Measurements from ENCODE around the gene SLC18A3.

- TF ChIP-seq POLR2AphosphoS5 (IDR thresholded peaks at IDR 0.05; ENCODE audit: low read depth, low read length) (no peak), CTCF (IDR thresholded peaks at IDR 0.05) (no peak), REST (IDR thresholded peaks at IDR 0.05; ENCODE audit: insufficient read depth in 1 of 2, low read depth in 2 of 2, low read length in 1 of 2) (no peak), TCF7L2 (IDR thresholded peaks at IDR 0.05; ENCODE audit: low read depth, low read length) (no peak)
Observed at GRCh38 chr10:49610114-49610457, at the start of gene SLC18A3.
